ENCODE measurements around the gene MAP2K5.

The MAP2K5 gene

GRCh38 chr15:67542420-67543347 is at the start of gene MAP2K5:
TSS of gene MAP2K5 (plus strand) at chr15:67542703. CDS start at chr15:67543336, 633 bp downstream.
- peak within 1 kb of the TSS; percentile 40 to 93 (median 87) for H3K27ac ChIP-seq
- peak within 1 kb of the TSS; percentile 64 to 91 (median 82) for H3K4me3 ChIP-seq

GRCh38 chr15:67495585-67495984 is 46.9 kb upstream of the MAP2K5 start:
- no peak overlapping the region for H3K27ac ChIP-seq
- no peak overlapping the region for H3K4me3 ChIP-seq

- Histone ChIP-seq H3K4me3 (peak overlapping the region in 1 of 7 experiments; percentile 17), H3K27ac (peak overlapping the region in 5 of 21 experiments; percentile 3 to 56 (median 24))
Measured at GRCh38 chr15:67501177-67501835, 41.2 kb upstream of the MAP2K5 start.

- Histone ChIP-seq H3K27ac (peak overlapping the region in 7 of 21 experiments; percentile 3 to 58 (median 24)), H3K4me3 (peak overlapping the region in 1 of 7 experiments; percentile 17)
Measured at GRCh38 chr15:67501836-67502461, 40.6 kb upstream of the MAP2K5 start.

- Histone ChIP-seq H3K27ac (peak overlapping the region in 2 of 21 experiments; percentile 20 to 31), H3K4me3 (no peak overlapping the region)
Measured at GRCh38 chr15:67504056-67504455, 38.4 kb upstream of the MAP2K5 start.

GRCh38 chr15:67504796-67505195 is 37.7 kb upstream of the MAP2K5 start:
- Histone ChIP-seq H3K27ac (peak overlapping the region in 2 of 21 experiments; percentile 47 to 54), H3K4me3 (no peak overlapping the region)

- Histone ChIP-seq H3K4me3 (no peak overlapping the region), H3K27ac (peak overlapping the region in 4 of 21 experiments; percentile 20 to 54 (median 38))
Measured at GRCh38 chr15:67505675-67506572, 36.6 kb upstream of the MAP2K5 start.

GRCh38 chr15:67506775-67507747 is 35.4 kb upstream of the MAP2K5 start:
- Histone ChIP-seq H3K4me3 (no peak overlapping the region), H3K27ac (peak overlapping the region in 3 of 21 experiments; percentile 20 to 54 (median 47))

GRCh38 chr15:67508407-67508806 is 34.1 kb upstream of the MAP2K5 start:
- H3K4me3 ChIP-seq, result no peak overlapping the region
- H3K27ac ChIP-seq, result no peak overlapping the region

- Histone ChIP-seq H3K27ac (peak overlapping the region in 1 of 21 experiments; percentile 34), H3K4me3 (no peak overlapping the region)
Measured at GRCh38 chr15:67509918-67510317, 32.6 kb upstream of the MAP2K5 start.

- H3K27ac ChIP-seq, result peak overlapping the region in 3 of 21 experiments; percentile 26 to 68 (median 57)
- H3K4me3 ChIP-seq, result no peak overlapping the region
Measured at GRCh38 chr15:67510597-67511190, 31.8 kb upstream of the MAP2K5 start.

- peak overlapping the region in 2 of 21 experiments; percentile 26 to 68 for H3K27ac ChIP-seq
- H3K4me3 ChIP-seq, result no peak overlapping the region
Measured at GRCh38 chr15:67511606-67512005, 30.9 kb upstream of the MAP2K5 start.

- Histone ChIP-seq H3K4me3 (no peak overlapping the region), H3K27ac (no peak overlapping the region)
Measured at GRCh38 chr15:67512140-67512539, 30.4 kb upstream of the MAP2K5 start.

GRCh38 chr15:67512933-67513714 is 29.4 kb upstream of the MAP2K5 start:
- no peak overlapping the region for H3K27ac ChIP-seq
- H3K4me3 ChIP-seq, result no peak overlapping the region

- no peak overlapping the region for H3K4me3 ChIP-seq
- H3K27ac ChIP-seq, result no peak overlapping the region
Measured at GRCh38 chr15:67515090-67515489, 27.4 kb upstream of the MAP2K5 start.

- H3K27ac ChIP-seq, result no peak overlapping the region
- H3K4me3 ChIP-seq, result no peak overlapping the region
Measured at GRCh38 chr15:67515557-67515956, 26.9 kb upstream of the MAP2K5 start.

Measured in skin epidermis (tissue), 12 donors.